GM12875 (cell line): ENCODE measurements around the gene HERC4.
"Not testable (repeated sequence)": the region's sequence is repeated elsewhere in the genome, so short reads cannot be mapped to it uniquely, and the experiment has no call there.

Experiments
- H3K4me3 ChIP-seq: one replicate; pipeline ENCODE4 v1.5.1; 2011; ENCODE audit warnings: low read depth, low read length, control low read depth
- CTCF ChIP-seq: IDR thresholded peaks from 2 replicates; pipeline ENCODE4 v1.5.1; 2011; ENCODE audit warnings: low read depth, mild to moderate bottlenecking, control low read depth, inconsistent platforms, low read length, moderate library complexity, borderline replicate concordance; ENCODE audit not compliant: insufficient read depth

HERC4 gene

GRCh38 chr10:67883710-67884312 lies 191.3 kb downstream of the HERC4 start:
- TF ChIP-seq CTCF, result no peak
- H3K4me3 ChIP-seq, result peak overlapping the region; percentile 86

GRCh38 chr10:67878133-67878532 lies 196.9 kb downstream of the HERC4 start:
- no peak for TF ChIP-seq CTCF

GRCh38 chr10:67877421-67877820 lies 197.7 kb downstream of the HERC4 start:
- H3K4me3 ChIP-seq, result not testable (repeated sequence)

More at GRCh38 chr10:67878133-67878532, 196.9 kb downstream of the HERC4 start:
- no peak overlapping the region for H3K4me3 ChIP-seq

GRCh38 chr10:67875340-67876238 lies 199.5 kb downstream of the HERC4 start:
- H3K4me3 ChIP-seq, result no peak overlapping the region

More at GRCh38 chr10:67875340-67876238, 199.5 kb downstream of the HERC4 start:
- no peak for TF ChIP-seq CTCF
